NCI-H446 treated with DMSO at 0.1 percent for 48 hours (cell line): ENCODE data around the gene ADA.

Source experiments
- DNase-seq: peaks from one replicate; lab custom pipeline; 2025; lab: John Stamatoyannopoulos, UW

Gene ADA

DNA sequence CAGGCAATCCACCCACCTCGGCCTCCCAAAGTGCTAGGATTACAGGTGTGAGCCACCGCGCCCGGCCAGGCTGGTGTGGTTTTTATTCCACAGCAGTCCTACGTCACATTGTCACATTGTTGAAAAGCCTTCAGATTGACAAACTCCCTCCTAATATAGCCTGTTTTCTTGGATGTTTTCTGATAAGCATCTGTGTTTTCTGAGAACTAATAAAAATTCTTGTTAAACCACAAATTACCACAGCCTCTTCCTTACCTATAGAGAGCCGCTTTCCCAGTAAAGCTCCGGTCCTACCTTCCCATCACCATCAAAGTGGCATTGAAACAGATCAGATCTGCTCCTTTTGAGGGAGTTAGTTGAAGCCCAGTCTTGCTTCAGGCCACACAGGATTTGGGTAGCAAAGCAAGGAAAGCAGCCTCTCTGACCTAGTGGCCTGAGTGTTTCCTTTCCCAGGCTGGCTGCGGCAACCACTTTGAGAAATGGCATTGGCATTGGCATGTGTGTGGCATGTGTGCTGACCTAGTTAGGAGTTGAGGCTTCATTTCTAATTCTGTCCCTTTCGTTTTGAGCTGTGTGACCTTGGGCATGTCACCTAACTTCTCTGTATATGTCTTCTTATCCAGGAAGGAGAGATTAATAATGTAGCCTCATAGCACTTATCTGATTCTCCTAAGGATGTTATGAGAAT, 70.8 kb downstream of the ADA start:
- no peak for DNase-seq

DNA sequence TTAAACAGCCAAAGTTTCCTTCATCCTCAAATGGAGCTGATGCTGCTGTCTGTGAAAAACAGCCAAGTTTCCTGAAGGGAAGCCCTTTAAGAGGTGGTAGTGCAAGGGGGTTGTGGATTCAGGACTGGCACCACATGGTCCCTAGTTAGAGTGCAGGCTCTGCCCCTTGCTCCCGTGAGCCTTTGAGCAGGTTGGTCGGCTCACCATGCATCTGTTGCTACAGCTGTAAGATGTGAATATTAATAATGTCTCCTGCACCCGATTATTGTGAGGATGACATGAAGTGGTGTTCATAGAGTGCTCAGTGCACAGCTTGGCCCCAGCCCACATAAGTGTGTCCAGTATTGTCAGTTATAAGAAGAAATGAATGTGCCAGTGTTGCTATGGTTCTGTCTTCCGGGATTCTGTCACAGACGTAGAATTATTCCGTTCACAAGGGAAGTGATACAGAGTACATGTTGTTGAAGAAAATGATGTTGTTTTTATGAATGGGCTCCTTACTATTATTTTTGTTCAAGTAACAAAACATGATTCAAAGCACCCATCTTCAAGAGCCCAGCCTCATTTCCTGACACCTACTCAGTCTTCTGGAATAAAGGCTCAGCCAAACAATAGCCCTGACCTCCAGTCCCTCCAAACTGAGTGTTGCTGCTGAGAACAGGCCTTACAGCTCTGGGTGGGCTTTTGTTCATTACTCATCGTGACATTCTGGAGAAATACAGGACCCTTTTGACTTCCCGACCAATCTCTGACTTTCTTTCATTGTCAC, 72.0 kb downstream of the ADA start:
- no peak for DNase-seq

- no peak for DNase-seq
These were observed 75.2 kb downstream of the ADA start for GRCh38 chr20:44576297-44576696.

GRCh38 chr20:44574372-44574771, 77.1 kb downstream of the ADA start:
- no peak for DNase-seq

DNA sequence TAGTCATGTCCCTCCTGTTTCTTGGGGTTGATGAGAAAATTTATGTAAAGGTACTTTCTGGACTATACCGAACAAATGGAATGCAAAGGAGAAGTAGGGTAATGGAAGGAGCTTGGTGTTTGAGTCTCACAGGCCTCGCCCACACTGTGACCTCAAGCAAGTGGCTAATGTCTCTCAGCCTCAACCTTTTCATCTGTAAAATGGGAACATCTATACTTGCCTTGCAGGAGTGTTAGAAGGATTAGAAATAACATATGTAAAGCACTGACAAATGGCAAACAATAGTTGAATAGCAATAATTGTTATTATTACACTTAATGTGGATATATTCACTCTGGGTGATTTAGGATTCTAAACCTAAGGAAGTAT, 78.0 kb downstream of the ADA start:
- no peak for DNase-seq

DNA sequence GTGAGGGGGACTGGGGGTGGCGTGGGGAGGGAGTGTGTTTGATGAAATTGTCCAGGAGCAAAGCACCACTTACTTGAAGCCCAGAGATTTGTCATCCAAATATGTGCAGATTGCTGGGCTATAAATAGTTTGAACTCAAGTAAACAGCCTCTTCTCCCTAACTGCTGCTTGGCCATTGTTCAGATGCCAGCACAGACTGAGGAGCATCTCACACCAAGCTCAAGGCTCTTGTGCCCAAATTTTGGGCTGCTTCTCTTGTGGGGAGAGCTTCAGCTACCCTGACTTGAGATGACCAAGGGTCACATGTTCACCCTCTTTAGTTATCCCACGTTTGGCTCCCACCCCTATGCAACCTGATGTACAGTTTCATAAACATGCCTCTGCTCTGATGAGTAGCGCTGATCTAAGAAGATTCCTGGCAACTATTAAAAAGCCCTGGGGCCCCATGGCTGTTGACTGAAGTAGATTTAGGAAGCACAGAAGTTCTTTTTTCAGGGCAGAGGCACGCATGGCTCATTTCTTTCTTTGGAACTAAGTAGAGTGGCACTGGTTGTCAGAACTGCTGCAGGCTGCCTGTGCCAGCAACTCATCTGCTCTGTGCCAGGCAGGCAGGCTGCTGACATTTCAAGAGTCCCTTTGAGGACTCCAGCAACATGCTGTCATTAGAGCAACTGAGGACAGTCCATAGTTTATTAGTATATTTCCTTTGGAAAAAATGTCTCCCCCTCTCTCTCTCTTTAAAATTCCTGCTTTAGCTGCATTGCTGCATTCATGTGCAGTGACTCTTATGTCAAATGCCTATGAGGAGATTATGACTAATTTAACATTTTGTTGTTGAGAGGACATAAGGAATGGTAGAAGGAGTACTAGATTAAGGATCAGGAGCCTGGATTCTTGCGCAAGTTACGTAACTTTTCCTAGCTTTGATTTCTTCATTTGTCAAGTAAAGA, 78.7 kb downstream of the ADA start:
- peak; percentile 74 for DNase-seq

DNA sequence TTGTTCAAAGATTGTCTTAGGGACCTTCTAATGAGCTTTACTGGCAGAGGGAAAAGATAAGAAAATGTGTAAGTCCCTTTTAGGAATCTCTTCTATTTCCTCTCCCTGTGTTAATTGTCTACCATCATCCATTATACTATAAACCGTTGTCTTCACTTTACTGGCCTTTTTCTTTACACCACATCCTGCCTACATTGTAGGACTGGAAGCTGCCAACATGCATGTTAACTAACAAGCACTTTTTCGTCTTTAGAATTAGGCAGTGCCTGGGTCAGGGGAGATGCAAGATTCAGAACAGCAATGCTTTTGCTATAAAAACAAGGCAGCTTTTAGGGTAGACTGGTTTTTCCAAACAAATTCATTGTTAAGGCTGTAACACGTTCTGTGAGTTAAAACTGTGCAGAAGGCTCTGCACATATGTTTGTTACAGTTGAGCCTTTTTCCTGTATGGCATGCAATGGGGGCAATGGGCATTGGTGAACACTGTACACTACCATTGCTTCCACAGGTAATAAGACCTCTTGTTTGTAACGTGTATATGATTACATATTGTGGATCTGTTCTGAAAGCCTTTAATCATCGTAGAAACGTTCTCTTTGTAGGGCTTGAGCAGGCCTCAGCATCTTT, 80.0 kb downstream of the ADA start:
- DNase-seq: no peak

GRCh38 chr20:44570367-44570766, 81.1 kb downstream of the ADA start:
- DNase-seq: no peak
